GM12878 (cell line): ENCODE results near the gene SERBP1. TPM values are rescaled to one million over a fixed set of nuclear protein-coding genes. Genes with fewer than 3 reads are reported as not detected.

ENCODE experiments used
- polyA plus RNA-seq, 11 experiments: library from polyadenylated mRNA; depleted of rRNA in 4 of 11; unstranded in 6 of 11; stranded (reverse) in 5 of 11; fragments of >200 nt; fragmentation: Nextera tagmentation in 4 of 11; fragmentation: Illumina TruSeq in 1 of 11; extraction: Ambion mirVana in 4 of 11; extraction: Trizol in 1 of 11; gene quantifications; 1 replicate in 1 of 11; 2 replicates in 10 of 11; pipeline versions ENCODE4 v1.2.1 to v1.2.3, GENCODE V29; 2011 to 2016; ENCODE audit warnings: inconsistent platforms in 2 of 11, missing spikeins in 2 of 11, low read depth in 1 of 11
- small RNA-seq: library from RNA; depleted of rRNA; stranded (forward); fragments of <200 nt; gene quantifications from one replicate; pipeline ENCODE3, GENCODE V24; 2014
- total RNA-seq, 4 experiments: library from RNA; depleted of rRNA in 3 of 4; stranded (reverse); fragments of >200 nt in 3 of 4; fragmentation: Illumina TruSeq in 1 of 4; extraction: Trizol in 1 of 4; gene quantifications; 2 replicates each; pipeline versions ENCODE4 v1.2.1 to v1.2.3, GENCODE V29; 2013 to 2021

The SERBP1 gene
- total and polyA plus RNA-seq, 10 of the 15 experiments (the other 5 are each of a cell fraction or from before 2014, with no cell fraction given), result 76.7 to 509 (median 384) TPM

Small RNA genes lying within 50 kb of the gene (small RNA-seq; reads per million reads assigned to genes)
- gene RNU6-387P, result not detected

Other genes starting within 250 kb of the SERBP1 start
- 0.85 and 1.1 TPM in 2 replicates for gene IL12RB2, start 122.5 kb downstream of the SERBP1 start, total RNA-seq (2014; rRNA removed)
- gene IL12RB2, start 122.5 kb downstream of the SERBP1 start, total RNA-seq (2014; rRNA removed; fragmentation: Illumina TruSeq; extraction: Trizol), result 0.60 and 1.1 TPM in 2 replicates
- gene IL12RB2, start 122.5 kb downstream of the SERBP1 start, total RNA-seq (2021), result 0.54 and 0.61 TPM in 2 replicates
- 0.15 and 0.27 TPM in 2 replicates for gene IL12RB2, start 122.5 kb downstream of the SERBP1 start, polyA plus RNA-seq (2011; rRNA removed)
- gene IL12RB2, start 122.5 kb downstream of the SERBP1 start, polyA plus RNA-seq (2014; fragmentation: Illumina TruSeq; extraction: Trizol), result 0.73 and 1.1 TPM in 2 replicates
- under 1 TPM in 1 of 2 experiments, not detected in 1; 0.24 TPM for gene IL12RB2, start 122.5 kb downstream of the SERBP1 start, polyA plus RNA-seq (2014; fragmentation: Nextera tagmentation; extraction: Ambion mirVana)
- 0.24 and 0.96 TPM in 2 replicates for gene IL12RB2, start 122.5 kb downstream of the SERBP1 start, polyA plus RNA-seq (2014; rRNA removed)
- under 1 TPM; 0.52 to 0.69 TPM for gene IL12RB2, start 122.5 kb downstream of the SERBP1 start, polyA plus RNA-seq (2016; fragmentation: Nextera tagmentation; extraction: Ambion mirVana)